K562 (cell line): ENCODE measurements around the gene ODC1. TPM values are rescaled to one million over a fixed set of nuclear protein-coding genes. Genes with fewer than 3 reads are reported as not detected.

ENCODE experiments used
- ATAC-seq: fragments of 200-7000 bp; cut with Tn5 transposase; 3 replicates; pipeline ENCODE4 v1.9.1; 2020; ENCODE audit warnings: moderate library complexity
- BruUV-seq: library from RNA; stranded (reverse); fragments of 400-500 nt; replicated peaks from 2 replicates; lab custom pipeline; 2021; lab: Mats Ljungman, UMichigan
- CTCF ChIA-PET: fragments of 300-600 bp; formaldehyde crosslinking; extraction: SDS; loops from one replicate; lab custom pipeline; 2021; ENCODE audit warnings: low intra/inter-chr PET ratio; lab: Yijun Ruan, JAX
- POLR2A ChIA-PET: fragments of 300-600, 350-650 bp; sonication (Branson Sonifier 250); formaldehyde crosslinking; extraction: SDS; loops from one replicate; lab custom pipeline; 2021; ENCODE audit warnings: antibody characterized with exemption, inconsistent platforms; lab: Yijun Ruan, JAX
- DNase-seq, 4 experiments: peaks; one replicate each; pipeline versions ENCODE4 v3.0.0 to v3.0.0-alpha.2; 2011 to 2018; ENCODE audit warnings: low spot score in 3 of 4, mixed read lengths in 3 of 4; ENCODE audit errors: extremely low read depth in 1 of 4
- FAIRE-seq: peaks from 2 replicates; lab custom pipeline; 2011; peaks lifted over from hg19 to GRCh38; lab: Jason Lieb, UNC
- H2AFZ ChIP-seq: 2 replicates; pipeline ENCODE4 v1.6.0; 2011; ENCODE audit warnings: low read depth, low read length, control low read depth, inconsistent platforms
- H3K27ac ChIP-seq: fragments of 200-600 bp; 3 replicates; pipeline ENCODE4 v1.8.0; 2011; ENCODE audit warnings: low read depth, mild to moderate bottlenecking, control low read depth, inconsistent platforms, low read length, moderate library complexity, mixed read lengths; ENCODE audit errors: extremely low read depth
- H3K27me3 ChIP-seq, 2 experiments: fragments of 300-600 bp in 1 of 2; 2 replicates in 1 of 2; 3 replicates in 1 of 2; pipeline versions ENCODE4 v1.6.0 to v1.8.0; 2011; ENCODE audit warnings: inconsistent platforms in 2 of 2, low read length in 2 of 2, mild to moderate bottlenecking in 1 of 2, mixed read lengths in 1 of 2, moderate library complexity in 1 of 2; ENCODE audit not compliant: control insufficient read depth in 2 of 2, insufficient read depth in 2 of 2
- H3K36me3 ChIP-seq: fragments of 300-600 bp; 3 replicates; pipeline ENCODE4 v1.8.0; 2011; ENCODE audit warnings: mild to moderate bottlenecking, low read length, inconsistent platforms; ENCODE audit not compliant: control insufficient read depth, insufficient read depth
- H3K4me1 ChIP-seq, 2 experiments: fragments of 200-600 bp in 1 of 2; replicated peaks in 1 of 2; 2 replicates in 1 of 2; 3 replicates in 1 of 2; pipeline versions ENCODE4 v1.5.1 to v1.8.0; 2011; ENCODE audit warnings: inconsistent platforms in 2 of 2, low read length in 2 of 2, mild to moderate bottlenecking in 1 of 2, mixed read lengths in 1 of 2, moderate library complexity in 1 of 2; ENCODE audit not compliant: control insufficient read depth in 2 of 2, insufficient read depth in 2 of 2
- H3K4me2 ChIP-seq: 2 replicates; pipeline ENCODE4 v1.6.1; 2011; ENCODE audit warnings: low read length, control low read depth, inconsistent platforms, mixed read lengths; ENCODE audit not compliant: insufficient read depth
- H3K4me3 ChIP-seq: fragments of 200-600 bp; sonication (generic), shearing (Covaris generic); 2 replicates; pipeline ENCODE4 v1.5.1; 2016; ENCODE audit warnings: control low read depth, inconsistent platforms
- H3K79me2 ChIP-seq: fragments of 200-600 bp; 3 replicates; pipeline ENCODE4 v1.8.0; 2011; ENCODE audit warnings: low read length, inconsistent platforms; ENCODE audit not compliant: control insufficient read depth, insufficient read depth
- H3K9ac ChIP-seq, 2 experiments: 2 replicates each; pipeline versions ENCODE4 v1.6.0 to v1.6.1; 2011; ENCODE audit warnings: low read depth in 2 of 2, low read length in 2 of 2, control low read depth in 1 of 2, inconsistent platforms in 1 of 2, mild to moderate bottlenecking in 1 of 2, mixed read lengths in 1 of 2; ENCODE audit not compliant: insufficient read depth in 1 of 2
- H3K9me1 ChIP-seq: one replicate; pipeline ENCODE4 v1.6.0; 2011; ENCODE audit warnings: inconsistent platforms, mild to moderate bottlenecking, low read length, moderate library complexity; ENCODE audit not compliant: control insufficient read depth, insufficient read depth
- H3K9me3 ChIP-seq: replicated peaks from 2 replicates; pipeline ENCODE4 v1.5.1; 2011; ENCODE audit warnings: low read depth, low read length, inconsistent platforms; ENCODE audit not compliant: control insufficient read depth, insufficient read depth
- H4K20me1 ChIP-seq: replicated peaks from 2 replicates; pipeline ENCODE4 v1.6.1; 2011; ENCODE audit warnings: low read length, inconsistent platforms, mixed read lengths; ENCODE audit not compliant: control insufficient read depth, insufficient read depth
- ILF3 ChIP-seq: fragments of 450-650 bp; IDR thresholded peaks from 2 replicates; pipeline ENCODE4 v1.6.1; 2018; ENCODE audit warnings: antibody characterized with exemption, mild to moderate bottlenecking, moderate library complexity, borderline replicate concordance
- MTA1 ChIP-seq: fragments of 450-650 bp; IDR thresholded peaks from 2 replicates; pipeline ENCODE4 v1.6.1; 2017; ENCODE audit warnings: borderline replicate concordance
- MTA2 ChIP-seq: fragments of 450-650 bp; IDR thresholded peaks from 2 replicates; pipeline ENCODE4 v1.6.1; 2016; ENCODE audit warnings: low read depth
- VEZF1 ChIP-seq: fragments of 200-800 bp; sonication (Bioruptor generic); IDR thresholded peaks from 2 replicates; pipeline ENCODE4 v1.6.1; 2017; ENCODE audit warnings: missing genetic modification characterization, missing compliant biosample characterization
- ZFPM2 ChIP-seq: fragments of 250-450 bp; sonication (Bioruptor Pico); IDR thresholded peaks from 2 replicates; pipeline ENCODE4 v1.5.1; 2022; ENCODE audit warnings: mild to moderate bottlenecking
- ZNF512 ChIP-seq: IDR thresholded peaks from 2 replicates; pipeline ENCODE4 v1.6.1; 2016; ENCODE audit warnings: missing genetic modification characterization, missing compliant biosample characterization
- WGBS: fragments of 100-300 bp; shearing (Covaris generic); methylation state at CpG from one replicate; pipeline ENCODE4 v1.1.6; 2016; ENCODE audit warnings: low coverage, mixed read lengths; ENCODE audit not compliant: insufficient coverage; ENCODE audit errors: missing lambda C conversion rate; 5-methylcytosine and 5-hydroxymethylcytosine counted together
- in situ Hi-C: fragments of 300-500 bp; cut with MboI; formaldehyde crosslinking; loops from 4 replicates; pipeline ENCODE4 v1.15.0; 2018; ENCODE audit warnings: inconsistent platforms, mixed read lengths
- intact Hi-C: fragments of 100-400 bp; cut with micrococcal nuclease; formaldehyde crosslinking; loops from 2 replicates; pipeline ENCODE4 v1.14.2; 2022
- polyA plus RNA-seq, 8 experiments: library from polyadenylated mRNA; depleted of rRNA in 4 of 8; stranded (reverse) in 5 of 8; unstranded in 3 of 8; fragments of >200 nt; fragmentation: Nextera tagmentation in 2 of 8; fragmentation: Illumina TruSeq in 1 of 8; extraction: Ambion mirVana in 2 of 8; extraction: Trizol in 1 of 8; gene quantifications; 2 replicates each; pipeline versions ENCODE4 v1.2.1 to v1.2.3, GENCODE V29; 2011 to 2014; ENCODE audit warnings: inconsistent platforms in 1 of 8, missing spikeins in 1 of 8
- total RNA-seq, 7 experiments: library from RNA; depleted of rRNA in 6 of 7; stranded (reverse); fragments of >200 nt in 6 of 7; fragmentation: Illumina TruSeq in 2 of 7; extraction: Trizol in 2 of 7; gene quantifications; 2 replicates each; pipeline versions ENCODE4 v1.2.1 to v1.2.3, GENCODE V29; 2011 to 2021; ENCODE audit warnings: low replicate concordance in 1 of 7
- TF ChIP-seq, protein P1 (sequence below): fragments of 250-450 bp; sonication (Bioruptor Pico); IDR thresholded peaks from 2 replicates; pipeline ENCODE4 v1.4.0; 2020

ODC1 gene
- total and polyA plus RNA-seq, 9 of the 15 experiments (the other 6 are each of a cell fraction or from before 2014, with no cell fraction given): 142 to 563 (median 457) TPM

DNA sequence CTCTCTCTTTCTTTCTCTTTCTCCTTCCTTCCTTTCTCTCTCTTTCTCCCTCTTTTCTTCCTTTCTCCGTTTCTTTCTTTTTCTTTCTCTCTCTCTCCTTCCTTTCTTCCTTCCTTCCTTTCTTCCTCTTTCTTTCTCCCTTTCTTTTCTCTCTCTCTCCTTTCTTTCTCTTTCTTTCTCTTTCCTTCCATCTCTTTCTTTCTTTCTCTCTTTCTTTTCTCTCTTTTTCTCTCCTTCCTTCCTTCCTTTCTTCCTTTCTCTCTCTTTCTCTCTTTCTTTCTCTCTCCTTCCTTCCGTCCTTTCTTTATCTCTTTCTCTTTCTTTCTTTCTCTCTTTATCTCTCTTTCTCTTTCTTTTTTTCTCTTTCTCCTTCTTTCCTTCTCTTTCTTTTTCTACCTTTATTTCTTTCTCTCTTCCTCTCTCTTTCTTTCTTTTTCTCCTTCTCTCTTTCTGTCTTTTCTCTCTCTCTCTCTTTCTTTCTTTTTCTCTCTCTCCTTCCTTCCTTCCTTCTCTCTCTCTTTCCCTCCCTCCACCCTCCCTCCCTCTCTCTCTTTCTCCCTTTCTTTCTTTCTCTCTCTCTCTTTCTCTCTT, 32.3 kb upstream of the ODC1 start:
- no peaks in the 10 kb centered on the region for H3K36me3 ChIP-seq
- CTCF ChIA-PET: interaction anchor here (0.7 kb wide), 1 partner anchor 106 kb away, joined by 7 read pairs; no protein-coding TSS in a partner anchor
- no TSS peak for BruUV-seq
- H3K27me3 ChIP-seq: peaks cover 25 to 42% of the 10 kb centered on the region in 2 experiments
- POLR2A ChIA-PET: interaction anchor here (0.6 to 1.6 kb wide), 2 partner anchors 16 to 804 kb away, joined by 3 to 4 read pairs; no protein-coding TSS in a partner anchor
- H3K9me1 ChIP-seq: no peaks in the 10 kb centered on the region
- intact Hi-C loops: no loop called here
- no peak overlapping the region for H2AFZ ChIP-seq
- H4K20me1 ChIP-seq: 0 out of 2 replicates have a peak, but pooled peaks cover 5% of the 10 kb centered on the region
- no peak overlapping the region for H3K4me3 ChIP-seq
- H3K9ac ChIP-seq: no peak overlapping the region
- H3K9me3 ChIP-seq: no peaks in the 10 kb centered on the region
- peaks cover 0 to 9% of the 10 kb centered on the region in 2 experiments; a peak in 2 of 5 replicates for H3K4me1 ChIP-seq
- H3K79me2 ChIP-seq: no peaks in the 10 kb centered on the region
- ATAC-seq (no peak), FAIRE-seq (no peak), DNase-seq (no peak)
- in situ Hi-C loops: no loop called here
- H3K4me2 ChIP-seq: no peak overlapping the region
- 0% methylated on average over 2 of the region's 2 CpGs for WGBS
- H3K27ac ChIP-seq: no peak overlapping the region
- TF ChIP-seq, protein P1, sequence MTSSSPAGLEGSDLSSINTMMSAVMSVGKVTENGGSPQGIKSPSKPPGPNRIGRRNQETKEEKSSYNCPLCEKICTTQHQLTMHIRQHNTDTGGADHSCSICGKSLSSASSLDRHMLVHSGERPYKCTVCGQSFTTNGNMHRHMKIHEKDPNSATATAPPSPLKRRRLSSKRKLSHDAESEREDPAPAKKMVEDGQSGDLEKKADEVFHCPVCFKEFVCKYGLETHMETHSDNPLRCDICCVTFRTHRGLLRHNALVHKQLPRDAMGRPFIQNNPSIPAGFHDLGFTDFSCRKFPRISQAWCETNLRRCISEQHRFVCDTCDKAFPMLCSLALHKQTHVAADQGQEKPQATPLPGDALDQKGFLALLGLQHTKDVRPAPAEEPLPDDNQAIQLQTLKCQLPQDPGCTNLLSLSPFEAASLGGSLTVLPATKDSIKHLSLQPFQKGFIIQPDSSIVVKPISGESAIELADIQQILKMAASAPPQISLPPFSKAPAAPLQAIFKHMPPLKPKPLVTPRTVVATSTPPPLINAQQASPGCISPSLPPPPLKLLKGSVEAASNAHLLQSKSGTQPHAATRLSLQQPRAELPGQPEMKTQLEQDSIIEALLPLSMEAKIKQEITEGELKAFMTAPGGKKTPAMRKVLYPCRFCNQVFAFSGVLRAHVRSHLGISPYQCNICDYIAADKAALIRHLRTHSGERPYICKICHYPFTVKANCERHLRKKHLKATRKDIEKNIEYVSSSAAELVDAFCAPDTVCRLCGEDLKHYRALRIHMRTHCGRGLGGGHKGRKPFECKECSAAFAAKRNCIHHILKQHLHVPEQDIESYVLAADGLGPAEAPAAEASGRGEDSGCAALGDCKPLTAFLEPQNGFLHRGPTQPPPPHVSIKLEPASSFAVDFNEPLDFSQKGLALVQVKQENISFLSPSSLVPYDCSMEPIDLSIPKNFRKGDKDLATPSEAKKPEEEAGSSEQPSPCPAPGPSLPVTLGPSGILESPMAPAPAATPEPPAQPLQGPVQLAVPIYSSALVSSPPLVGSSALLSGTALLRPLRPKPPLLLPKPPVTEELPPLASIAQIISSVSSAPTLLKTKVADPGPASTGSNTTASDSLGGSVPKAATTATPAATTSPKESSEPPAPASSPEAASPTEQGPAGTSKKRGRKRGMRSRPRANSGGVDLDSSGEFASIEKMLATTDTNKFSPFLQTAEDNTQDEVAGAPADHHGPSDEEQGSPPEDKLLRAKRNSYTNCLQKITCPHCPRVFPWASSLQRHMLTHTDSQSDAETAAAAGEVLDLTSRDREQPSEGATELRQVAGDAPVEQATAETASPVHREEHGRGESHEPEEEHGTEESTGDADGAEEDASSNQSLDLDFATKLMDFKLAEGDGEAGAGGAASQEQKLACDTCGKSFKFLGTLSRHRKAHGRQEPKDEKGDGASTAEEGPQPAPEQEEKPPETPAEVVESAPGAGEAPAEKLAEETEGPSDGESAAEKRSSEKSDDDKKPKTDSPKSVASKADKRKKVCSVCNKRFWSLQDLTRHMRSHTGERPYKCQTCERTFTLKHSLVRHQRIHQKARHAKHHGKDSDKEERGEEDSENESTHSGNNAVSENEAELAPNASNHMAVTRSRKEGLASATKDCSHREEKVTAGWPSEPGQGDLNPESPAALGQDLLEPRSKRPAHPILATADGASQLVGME (CRISPR knock-in tag): no peak
- peak; percentile 53; the same call in 1 of the 2 replicates for TF ChIP-seq MTA1
- TF ChIP-seq MTA2: no peak
- no peak for TF ChIP-seq ILF3
- TF ChIP-seq ZNF512: peak; percentile 100
- TF ChIP-seq ZFPM2 (CRISPR knock-in tag): no peak
- TF ChIP-seq VEZF1 (CRISPR knock-in tag): no peak
